Neural cell (in vitro differentiated cells): ENCODE data around the gene TRPC4AP. TPM values are rescaled to one million over a fixed set of nuclear protein-coding genes. Genes with fewer than 3 reads are reported as not detected.

Experiments
- H2AFZ ChIP-seq: fragments of 200-600, 300-800 bp; sonication (generic), shearing (Covaris generic); 2 replicates; pipeline ENCODE4 v1.6.0; 2014; ENCODE audit warnings: low read depth, mild to moderate bottlenecking, antibody characterized with exemption, low read length, moderate library complexity
- H3F3A ChIP-seq: fragments of 200-600 bp; shearing (Covaris generic); 2 replicates; pipeline ENCODE4 v1.6.1; 2016; ENCODE audit warnings: mild to moderate bottlenecking, moderate library complexity, mixed read lengths, antibody characterized with exemption, low read length; ENCODE audit not compliant: insufficient read depth, poor library complexity, severe bottlenecking
- H3K27ac ChIP-seq: fragments of 200-600, 300-800 bp; sonication (generic), shearing (Covaris generic); 2 replicates; pipeline ENCODE4 v1.5.1; 2014; ENCODE audit warnings: mild to moderate bottlenecking, low read length, moderate library complexity
- H3K27me3 ChIP-seq: fragments of 300-800, 200-600 bp; sonication (generic), shearing (Covaris generic); 2 replicates; pipeline ENCODE4 v1.6.0; 2014; ENCODE audit warnings: mild to moderate bottlenecking, low read depth, low read length, moderate library complexity; ENCODE audit not compliant: insufficient read depth
- H3K36me3 ChIP-seq: fragments of 300-800, 200-600 bp; sonication (generic), shearing (Covaris generic); 2 replicates; pipeline ENCODE4 v1.5.1; 2014; ENCODE audit warnings: mild to moderate bottlenecking, antibody characterized with exemption, low read length, moderate library complexity; ENCODE audit not compliant: insufficient read depth
- H3K4me2 ChIP-seq: fragments of 300-800, 200-600 bp; sonication (generic), shearing (Covaris generic); 2 replicates; pipeline ENCODE4 v1.6.0; 2014; ENCODE audit warnings: mild to moderate bottlenecking, low read length
- H3K4me3 ChIP-seq: fragments of 300-800, 200-600 bp; sonication (generic), shearing (Covaris generic); 2 replicates; pipeline ENCODE4 v1.5.1; 2014; ENCODE audit warnings: mild to moderate bottlenecking, low read length, moderate library complexity
- H3K79me2 ChIP-seq: fragments of 200-600 bp; shearing (Covaris generic); replicated peaks from 2 replicates; pipeline ENCODE4 v1.6.0; 2014; ENCODE audit warnings: mild to moderate bottlenecking, low read length, moderate library complexity; ENCODE audit not compliant: insufficient read depth
- H3K9ac ChIP-seq: fragments of 300-800, 200-600 bp; sonication (generic), shearing (Covaris generic); 2 replicates; pipeline ENCODE4 v1.6.1; 2016; ENCODE audit warnings: mild to moderate bottlenecking, low read length, mixed read lengths
- H3K9me2 ChIP-seq: fragments of 200-600 bp; shearing (Covaris generic); 2 replicates; pipeline ENCODE4 v1.6.1; 2016; ENCODE audit warnings: mild to moderate bottlenecking, low read length, mixed read lengths; ENCODE audit not compliant: insufficient read depth
- H3K9me3 ChIP-seq: fragments of 200-600, 300-800 bp; sonication (generic), shearing (Covaris generic); 2 replicates; pipeline ENCODE4 v1.6.1; 2016; ENCODE audit warnings: mild to moderate bottlenecking, mixed run types, low read length, moderate library complexity, mixed read lengths
- H4K20me1 ChIP-seq: fragments of 200-600 bp; shearing (Covaris generic); 2 replicates; pipeline ENCODE4 v1.6.1; 2016; ENCODE audit warnings: mild to moderate bottlenecking, mixed run types; ENCODE audit not compliant: insufficient read depth
- EP300 ChIP-seq: fragments of 450-650 bp; conservative IDR thresholded peaks from 2 replicates; pipeline ENCODE4 v1.6.1; 2014; ENCODE audit warnings: antibody characterized with exemption, mild to moderate bottlenecking, moderate library complexity; ENCODE audit not compliant: poor library complexity, severe bottlenecking
- EZH2 ChIP-seq: fragments of 200-600, 300-800 bp; shearing (Covaris generic), sonication (generic); IDR thresholded peaks from 2 replicates; pipeline ENCODE4 v1.6.1; 2014; ENCODE audit warnings: antibody characterized with exemption, low read length, borderline replicate concordance, mild to moderate bottlenecking; ENCODE audit not compliant: insufficient read depth, poor library complexity, severe bottlenecking
- MXI1 ChIP-seq: fragments of 450-650 bp; conservative IDR thresholded peaks from 2 replicates; pipeline ENCODE4 v1.6.1; 2014; ENCODE audit warnings: antibody characterized with exemption, mild to moderate bottlenecking; ENCODE audit not compliant: poor library complexity, severe bottlenecking
- POLR2AphosphoS5 ChIP-seq: IDR thresholded peaks from 2 replicates; pipeline ENCODE4 v1.6.1; 2012
- RAD21 ChIP-seq: fragments of 450-650 bp; conservative IDR thresholded peaks from 2 replicates; pipeline ENCODE4 v1.6.1; 2014; ENCODE audit warnings: antibody characterized with exemption, mild to moderate bottlenecking, moderate library complexity
- SMC3 ChIP-seq: fragments of 450-650 bp; conservative IDR thresholded peaks from 2 replicates; pipeline ENCODE4 v1.6.1; 2014; ENCODE audit warnings: antibody characterized with exemption, mild to moderate bottlenecking, moderate library complexity; ENCODE audit not compliant: poor library complexity
- TAF1 ChIP-seq: IDR thresholded peaks from 2 replicates; pipeline ENCODE4 v1.6.1; 2012; ENCODE audit warnings: low read depth
- polyA plus RNA-seq: library from polyadenylated mRNA; depleted of rRNA; stranded (reverse); fragments of >200 nt; gene quantifications from 2 replicates; pipeline ENCODE4 v1.2.3, GENCODE V29; 2014
- TF ChIP-seq, protein P1 (sequence below): fragments of 450-650 bp; IDR thresholded peaks from 2 replicates; pipeline ENCODE4 v1.5.1; 2014; ENCODE audit warnings: antibody characterized with exemption, mild to moderate bottlenecking, moderate library complexity; ENCODE audit not compliant: poor library complexity, severe bottlenecking
- TF ChIP-seq, protein P2 (sequence below): IDR thresholded peaks from 2 replicates; pipeline ENCODE4 v1.6.1; 2012; ENCODE audit warnings: borderline replicate concordance

TRPC4AP gene
- polyA plus RNA-seq, 1 donor from 2014 or later: 85.9 TPM

DNA sequence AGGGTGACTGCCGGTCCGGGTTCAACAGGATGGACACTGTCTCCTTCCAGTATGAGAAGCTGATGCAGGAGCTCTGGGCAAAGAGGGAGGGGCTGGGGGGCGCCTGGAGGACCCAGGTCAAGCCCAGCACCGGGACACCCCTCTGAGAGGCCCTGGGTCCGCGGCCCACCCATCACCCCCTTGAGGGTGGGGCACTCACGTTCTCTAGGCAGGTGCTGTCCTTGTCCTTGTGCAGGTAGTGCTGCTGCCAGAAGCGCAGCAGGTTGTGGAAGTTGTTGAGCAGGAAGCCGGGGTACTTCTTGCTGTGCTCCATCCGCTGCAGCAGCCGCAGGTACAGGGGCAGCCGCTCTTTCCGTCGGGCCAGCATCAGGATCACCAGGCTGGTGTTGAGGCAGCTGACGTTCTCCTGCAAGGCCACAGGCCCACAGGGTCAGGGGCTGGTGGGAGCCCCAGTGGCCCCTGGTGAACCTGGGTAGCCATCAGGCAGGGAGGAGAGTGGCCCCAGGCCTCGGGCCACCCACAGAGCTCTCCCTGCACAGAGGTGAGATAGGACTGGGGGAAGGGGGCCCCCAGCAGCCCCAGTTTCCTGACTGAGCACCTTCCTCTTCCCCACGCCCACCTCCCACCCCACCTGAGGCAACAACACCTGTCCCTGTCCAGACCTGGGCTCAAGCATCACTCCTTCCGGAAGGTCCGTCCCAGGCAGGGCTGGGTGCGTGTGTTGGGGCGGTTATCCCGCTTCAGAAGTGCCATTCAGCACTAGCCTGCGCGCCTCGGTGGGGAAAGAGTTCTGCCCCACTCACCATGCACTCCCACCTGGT, 89.2 kb downstream of the TRPC4AP start:
- no peaks in the 10 kb centered on the region for H3K27me3 ChIP-seq
- H3K79me2 ChIP-seq: no peaks in the 10 kb centered on the region
- no peak overlapping the region for H3K4me2 ChIP-seq
- H3K9me3 ChIP-seq: no peaks in the 10 kb centered on the region
- no peak overlapping the region for H3K4me3 ChIP-seq
- H3K27ac ChIP-seq: no peak overlapping the region
- no peak overlapping the region for H3K9ac ChIP-seq
- no peaks in the 10 kb centered on the region for H3K9me2 ChIP-seq
- H3F3A ChIP-seq: no peaks in the 10 kb centered on the region
- no peaks in the 10 kb centered on the region for H4K20me1 ChIP-seq
- H2AFZ ChIP-seq: no peak overlapping the region
- H3K36me3 ChIP-seq: peaks cover 9% of the 10 kb centered on the region
- TF ChIP-seq POLR2AphosphoS5 (no peak), EZH2 (no peak), MXI1 (no peak), RAD21 (no peak), TAF1 (no peak), EP300 (no peak), SMC3 (no peak)
- TF ChIP-seq, protein P1, sequence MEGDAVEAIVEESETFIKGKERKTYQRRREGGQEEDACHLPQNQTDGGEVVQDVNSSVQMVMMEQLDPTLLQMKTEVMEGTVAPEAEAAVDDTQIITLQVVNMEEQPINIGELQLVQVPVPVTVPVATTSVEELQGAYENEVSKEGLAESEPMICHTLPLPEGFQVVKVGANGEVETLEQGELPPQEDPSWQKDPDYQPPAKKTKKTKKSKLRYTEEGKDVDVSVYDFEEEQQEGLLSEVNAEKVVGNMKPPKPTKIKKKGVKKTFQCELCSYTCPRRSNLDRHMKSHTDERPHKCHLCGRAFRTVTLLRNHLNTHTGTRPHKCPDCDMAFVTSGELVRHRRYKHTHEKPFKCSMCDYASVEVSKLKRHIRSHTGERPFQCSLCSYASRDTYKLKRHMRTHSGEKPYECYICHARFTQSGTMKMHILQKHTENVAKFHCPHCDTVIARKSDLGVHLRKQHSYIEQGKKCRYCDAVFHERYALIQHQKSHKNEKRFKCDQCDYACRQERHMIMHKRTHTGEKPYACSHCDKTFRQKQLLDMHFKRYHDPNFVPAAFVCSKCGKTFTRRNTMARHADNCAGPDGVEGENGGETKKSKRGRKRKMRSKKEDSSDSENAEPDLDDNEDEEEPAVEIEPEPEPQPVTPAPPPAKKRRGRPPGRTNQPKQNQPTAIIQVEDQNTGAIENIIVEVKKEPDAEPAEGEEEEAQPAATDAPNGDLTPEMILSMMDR: no peak
- TF ChIP-seq, protein P2, sequence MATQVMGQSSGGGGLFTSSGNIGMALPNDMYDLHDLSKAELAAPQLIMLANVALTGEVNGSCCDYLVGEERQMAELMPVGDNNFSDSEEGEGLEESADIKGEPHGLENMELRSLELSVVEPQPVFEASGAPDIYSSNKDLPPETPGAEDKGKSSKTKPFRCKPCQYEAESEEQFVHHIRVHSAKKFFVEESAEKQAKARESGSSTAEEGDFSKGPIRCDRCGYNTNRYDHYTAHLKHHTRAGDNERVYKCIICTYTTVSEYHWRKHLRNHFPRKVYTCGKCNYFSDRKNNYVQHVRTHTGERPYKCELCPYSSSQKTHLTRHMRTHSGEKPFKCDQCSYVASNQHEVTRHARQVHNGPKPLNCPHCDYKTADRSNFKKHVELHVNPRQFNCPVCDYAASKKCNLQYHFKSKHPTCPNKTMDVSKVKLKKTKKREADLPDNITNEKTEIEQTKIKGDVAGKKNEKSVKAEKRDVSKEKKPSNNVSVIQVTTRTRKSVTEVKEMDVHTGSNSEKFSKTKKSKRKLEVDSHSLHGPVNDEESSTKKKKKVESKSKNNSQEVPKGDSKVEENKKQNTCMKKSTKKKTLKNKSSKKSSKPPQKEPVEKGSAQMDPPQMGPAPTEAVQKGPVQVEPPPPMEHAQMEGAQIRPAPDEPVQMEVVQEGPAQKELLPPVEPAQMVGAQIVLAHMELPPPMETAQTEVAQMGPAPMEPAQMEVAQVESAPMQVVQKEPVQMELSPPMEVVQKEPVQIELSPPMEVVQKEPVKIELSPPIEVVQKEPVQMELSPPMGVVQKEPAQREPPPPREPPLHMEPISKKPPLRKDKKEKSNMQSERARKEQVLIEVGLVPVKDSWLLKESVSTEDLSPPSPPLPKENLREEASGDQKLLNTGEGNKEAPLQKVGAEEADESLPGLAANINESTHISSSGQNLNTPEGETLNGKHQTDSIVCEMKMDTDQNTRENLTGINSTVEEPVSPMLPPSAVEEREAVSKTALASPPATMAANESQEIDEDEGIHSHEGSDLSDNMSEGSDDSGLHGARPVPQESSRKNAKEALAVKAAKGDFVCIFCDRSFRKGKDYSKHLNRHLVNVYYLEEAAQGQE: no peak

DNA sequence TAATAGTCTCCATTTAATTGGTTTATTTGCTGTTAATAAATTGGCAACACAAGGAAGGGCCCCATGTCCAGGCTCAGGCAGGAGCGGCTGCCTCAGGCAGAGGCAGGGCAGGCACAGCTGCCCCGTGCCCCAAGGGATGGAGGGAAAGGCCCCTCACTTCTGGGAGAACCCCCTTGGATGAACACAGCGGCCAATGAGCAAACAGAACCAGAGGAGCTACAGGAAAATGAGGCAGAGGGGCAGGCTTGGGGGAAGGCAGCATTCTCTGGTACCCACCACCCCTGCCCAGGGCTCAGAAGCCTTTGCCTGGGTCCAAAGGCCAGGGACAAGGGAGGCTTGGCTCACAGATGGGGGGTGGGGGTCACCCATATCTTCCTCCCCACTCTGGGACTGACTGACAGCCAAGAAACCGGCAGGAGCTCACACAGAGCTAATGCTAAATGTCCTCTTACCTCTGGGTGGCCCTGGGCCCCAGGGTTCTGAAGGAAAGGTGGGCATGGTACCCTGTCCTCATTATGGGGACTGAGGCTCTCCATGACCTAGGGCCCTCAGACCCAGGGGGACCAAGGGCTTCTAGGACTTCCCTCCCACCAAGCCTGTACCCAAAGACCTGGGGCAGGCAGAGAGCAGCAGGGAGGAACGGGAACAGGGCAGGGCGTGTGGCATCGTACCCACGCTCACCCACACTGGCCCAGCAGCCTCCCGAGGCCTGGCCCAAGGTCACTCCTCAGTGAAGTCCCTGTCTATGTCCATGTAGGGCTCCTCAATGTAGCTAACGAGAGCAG, 90.0 kb downstream of the TRPC4AP start:
- Histone ChIP-seq H3K4me2 (no peak overlapping the region), H3K27ac (no peak overlapping the region), H3K9ac (no peak overlapping the region), H2AFZ (no peak overlapping the region), H3F3A (no peaks in the 10 kb centered on the region), H4K20me1 (no peaks in the 10 kb centered on the region), H3K9me2 (no peaks in the 10 kb centered on the region), H3K79me2 (no peaks in the 10 kb centered on the region), H3K36me3 (peaks cover 9% of the 10 kb centered on the region), H3K9me3 (no peaks in the 10 kb centered on the region), H3K4me3 (no peak overlapping the region), H3K27me3 (no peaks in the 10 kb centered on the region)
- TF ChIP-seq SMC3 (no peak), TAF1 (no peak), EP300 (no peak), RAD21 (no peak), EZH2 (no peak), POLR2AphosphoS5 (no peak), MXI1 (no peak)
- TF ChIP-seq, protein P1: no peak
- TF ChIP-seq, protein P2: no peak
